HT1080 (cell line): ENCODE results near the gene RDH5. TPM values are rescaled to one million over a fixed set of nuclear protein-coding genes. Genes with fewer than 3 reads are reported as not detected.
"Not testable (repeated sequence)": the region's sequence is repeated elsewhere in the genome, so short reads cannot be mapped to it uniquely, and the experiment has no call there.

Experiments used
- DNase-seq: peaks from one replicate; pipeline ENCODE4 v3.0.0-alpha.2; 2015; ENCODE audit warnings: low read depth
- small RNA-seq: library from RNA; depleted of rRNA; stranded (forward); fragments of <200 nt; gene quantifications from one replicate; pipeline ENCODE3, GENCODE V24; 2014
- total RNA-seq: library from RNA; depleted of rRNA; stranded (reverse); fragments of >200 nt; shearing (Covaris generic); gene quantifications from 2 replicates; pipeline ENCODE4 v1.2.3, GENCODE V29; 2014; rRNA removed

Gene RDH5
- total RNA-seq, 1 experiment from 2014 or later, result 3.2 TPM

DNA sequence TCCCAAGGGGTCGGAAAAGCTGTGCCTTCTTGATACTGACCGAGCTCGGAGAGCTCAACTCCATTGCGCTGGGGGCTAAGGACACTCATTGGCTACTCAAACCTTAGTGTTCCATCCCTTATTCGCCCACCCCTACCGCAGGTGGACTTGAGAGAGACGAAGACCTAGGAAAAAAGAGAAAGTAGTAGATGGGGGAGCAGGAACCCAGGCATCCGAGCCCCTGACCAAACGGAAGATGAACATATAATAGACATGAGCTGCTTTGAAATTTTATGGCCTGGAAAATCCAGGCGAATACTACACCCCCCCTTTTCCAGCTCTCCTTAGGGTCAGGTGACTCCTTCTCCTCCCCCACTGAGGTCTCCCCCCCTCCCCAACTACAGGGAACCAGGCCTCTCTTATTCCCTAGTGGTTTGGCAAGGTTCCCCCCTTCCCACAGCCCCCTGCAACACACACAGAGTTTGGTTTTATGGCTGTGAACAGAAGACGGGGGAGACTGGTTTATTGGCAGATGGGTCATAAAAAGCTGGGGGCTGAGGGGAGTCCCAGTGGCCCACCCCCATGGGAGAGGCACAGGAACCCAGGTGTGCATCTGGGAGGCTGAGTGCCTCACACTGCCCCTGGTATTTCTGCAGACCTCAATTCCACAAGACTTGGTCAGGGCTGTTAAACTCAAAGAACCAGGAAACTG, 24.3 kb downstream of the RDH5 start:
- no peak for DNase-seq

DNA sequence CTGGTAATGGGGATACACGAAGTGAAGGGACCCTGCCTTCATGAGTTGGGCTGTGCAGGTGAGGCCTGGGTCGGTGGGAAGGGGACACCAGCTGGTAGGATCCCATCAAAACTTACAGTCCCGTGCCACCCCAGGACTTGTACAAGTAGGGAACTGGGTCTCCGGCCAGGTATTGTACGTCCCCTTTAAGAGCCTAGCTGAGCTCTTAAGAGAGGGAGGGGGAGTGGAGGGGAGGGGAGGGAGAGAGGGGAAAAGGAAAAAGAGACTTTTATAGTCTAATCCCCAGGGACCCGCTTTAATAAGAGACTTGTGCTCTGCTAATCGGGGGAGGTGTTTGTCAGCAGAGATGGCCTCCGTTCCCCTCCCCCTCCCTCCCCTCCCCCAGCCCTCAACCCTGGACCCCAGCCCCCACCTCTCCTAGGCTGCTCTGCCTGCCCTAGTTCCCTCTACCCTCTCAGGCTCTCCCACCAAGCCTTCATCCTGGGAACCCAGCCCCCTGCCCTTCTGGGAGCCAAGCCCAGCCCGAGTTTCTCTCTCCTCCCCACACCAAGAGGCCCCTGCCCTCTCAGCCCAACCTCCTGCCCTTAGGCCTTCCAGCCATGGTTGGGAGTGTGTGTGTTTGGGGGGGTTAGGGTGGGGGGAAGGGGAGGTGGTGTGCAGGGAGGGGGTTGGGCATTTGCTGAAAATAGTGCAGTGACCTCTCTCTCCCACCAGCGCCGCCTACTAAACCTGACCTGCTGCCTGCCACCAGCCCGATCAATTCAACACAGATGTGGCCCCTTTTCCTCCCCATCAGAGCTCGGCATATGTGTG, 25.4 kb downstream of the RDH5 start:
- no peak for DNase-seq

- no peak for DNase-seq
Observed at GRCh38 chr12:55746174-55746912, 26.1 kb downstream of the RDH5 start.

GRCh38 chr12:55746913-55747231, 26.7 kb downstream of the RDH5 start:
- DNase-seq, result no peak

GRCh38 chr12:55748230-55748993, 28.2 kb downstream of the RDH5 start:
- no peak for DNase-seq

DNA sequence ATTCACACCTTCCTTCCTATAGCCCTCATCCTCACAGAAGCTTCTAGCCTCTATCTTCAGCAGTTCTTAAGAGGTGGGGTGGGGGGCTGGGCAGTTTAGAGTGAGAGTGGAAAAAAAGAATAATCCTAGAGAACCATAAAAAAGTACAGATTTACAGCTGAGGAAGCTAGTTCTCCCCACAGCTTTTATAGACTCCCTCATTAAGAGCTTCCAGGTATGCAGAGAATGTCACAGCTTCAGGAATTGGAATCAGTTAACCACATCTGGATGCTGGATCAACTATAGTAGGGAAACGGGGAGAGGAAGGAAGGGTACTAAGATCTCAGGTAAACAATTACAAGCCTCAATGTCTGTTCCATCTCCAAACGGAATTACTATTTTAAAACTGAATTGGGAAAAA, 35.1 kb downstream of the RDH5 start:
- no peak for DNase-seq

DNA sequence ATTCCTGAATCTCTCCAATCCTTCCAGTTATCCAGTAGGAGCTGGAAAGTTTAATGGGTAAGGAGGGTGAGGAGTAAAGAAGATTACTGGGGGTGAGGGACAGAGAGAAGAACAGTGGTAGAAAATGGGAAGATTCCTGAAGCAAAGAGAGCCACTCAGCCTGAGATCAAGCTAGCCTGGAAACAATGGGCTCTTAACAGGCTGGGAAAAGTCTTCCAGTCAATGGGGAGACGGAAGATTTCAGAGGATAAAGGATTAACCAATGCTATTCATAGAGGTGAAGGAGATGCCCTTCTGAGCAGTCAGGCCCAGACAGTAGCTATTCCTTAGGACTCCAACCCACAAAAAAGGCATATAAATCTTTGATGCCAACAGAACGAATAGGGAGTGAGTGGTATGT, 37.5 kb downstream of the RDH5 start:
- DNase-seq, result no peak

GRCh38 chr12:55758575-55758974, 38.4 kb downstream of the RDH5 start:
- DNase-seq, result not testable (repeated sequence)

DNA sequence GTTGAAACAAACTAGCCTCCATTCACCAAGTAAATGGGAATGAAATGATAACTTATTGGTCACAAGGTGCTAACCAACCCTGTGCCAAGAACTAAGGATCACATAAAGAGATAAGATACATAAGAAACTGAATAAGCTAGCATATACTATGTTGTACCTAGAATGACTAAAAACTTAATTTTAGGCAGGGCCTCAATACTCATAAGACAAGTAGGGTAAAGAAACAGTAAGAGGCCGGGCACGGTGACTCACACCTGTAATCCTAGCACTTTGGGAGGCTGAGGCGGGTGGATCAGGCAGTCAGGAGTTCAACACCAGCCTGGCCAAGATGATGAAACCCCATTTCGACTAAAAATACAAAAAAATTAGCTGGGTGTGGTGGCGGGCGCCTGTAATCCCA, 40.5 kb downstream of the RDH5 start:
- DNase-seq, result no peak

DNA sequence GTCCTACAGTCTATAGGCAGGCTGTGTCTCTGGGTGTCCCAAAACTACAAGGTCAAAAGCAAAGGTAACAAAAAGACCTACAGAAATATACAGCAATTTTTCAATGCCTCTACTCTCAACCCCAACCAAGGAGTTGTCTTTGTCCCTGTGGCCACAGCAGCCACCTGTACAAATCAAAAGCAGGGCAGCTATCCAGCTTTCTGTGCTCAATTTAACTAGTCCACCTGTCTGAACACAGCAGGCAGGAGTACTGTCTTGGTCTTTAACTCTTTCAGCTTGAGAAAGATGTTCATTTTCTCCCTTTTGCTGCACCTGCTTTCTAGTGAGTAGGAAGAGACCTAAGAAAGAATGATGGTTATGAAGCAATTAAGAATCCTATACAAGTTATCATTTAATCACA, 42.5 kb downstream of the RDH5 start:
- no peak for DNase-seq

GRCh38 chr12:55765736-55766290, 45.6 kb downstream of the RDH5 start:
- no peak for DNase-seq

- no peak for DNase-seq
Observed at GRCh38 chr12:55767156-55767555, 47.0 kb downstream of the RDH5 start.

GRCh38 chr12:55771736-55772135, 51.5 kb downstream of the RDH5 start:
- DNase-seq, result no peak

Small RNAs within 50 kb of the gene (small RNA-seq; reads per million reads assigned to genes)
- gene AC009779.1, result not detected
- not detected for gene RF00017

Other genes with a start within 250 kb of the RDH5 start
- gene OR6C68, start 228.0 kb upstream of the RDH5 start, total RNA-seq, result not detected in 2 replicates
- gene OR6C4, start 170.8 kb upstream of the RDH5 start, total RNA-seq, result not detected in 2 replicates
- gene OR2AP1, start 147.9 kb upstream of the RDH5 start, total RNA-seq, result not detected in 2 replicates
- not detected in 2 replicates for gene OR10P1, start 83.5 kb upstream of the RDH5 start, total RNA-seq
- 1.3 and 1.4 TPM in 2 replicates for gene ITGA7, start 12.5 kb upstream of the RDH5 start, total RNA-seq
- gene BLOC1S1, start 4.3 kb upstream of the RDH5 start, total RNA-seq, result 105 and 121 TPM in 2 replicates
- gene CD63, start 8.6 kb downstream of the RDH5 start, total RNA-seq, result 562 and 623 TPM in 2 replicates
- 11.1 and 12.5 TPM in 2 replicates for gene GDF11, start 22.7 kb downstream of the RDH5 start, total RNA-seq
- gene SARNP, start 97.3 kb downstream of the RDH5 start, total RNA-seq, result 70.6 and 79.4 TPM in 2 replicates
- gene ORMDL2, start 97.6 kb downstream of the RDH5 start, total RNA-seq, result 42.8 and 48.5 TPM in 2 replicates
- gene DNAJC14, start 109.2 kb downstream of the RDH5 start, total RNA-seq, result 52.2 and 59.2 TPM in 2 replicates
- 0.37 and 0.58 TPM in 2 replicates for gene MMP19, start 122.5 kb downstream of the RDH5 start, total RNA-seq
- 37.0 and 38.0 TPM in 2 replicates for gene PYM1, start 207.5 kb downstream of the RDH5 start, total RNA-seq
- 49.6 and 56.6 TPM in 2 replicates for gene DGKA, start 210.8 kb downstream of the RDH5 start, total RNA-seq
- gene PMEL, start 245.6 kb downstream of the RDH5 start, total RNA-seq, result 1.1 and 3.3 TPM in 2 replicates
- gene CDK2, start 246.4 kb downstream of the RDH5 start, total RNA-seq, result 76.5 and 97.2 TPM in 2 replicates